Measurements from ENCODE around the gene TOR1AIP1. TPM values are rescaled to one million over a fixed set of nuclear protein-coding genes. Genes with fewer than 3 reads are reported as not detected.

TOR1AIP1 gene
- total RNA-seq, 1 donor from 2014 or later = 40.7 TPM

- no peak for TF ChIP-seq CTCF (IDR thresholded peaks at IDR 0.05; ENCODE audit: borderline replicate concordance)
- H3K9me3 ChIP-seq (replicated peaks) = no peaks in the 10 kb centered on the region
- no peaks in the 10 kb centered on the region for H3K27me3 ChIP-seq (ENCODE audit: low read depth)
- no peak overlapping the region for H3K27ac ChIP-seq (replicated peaks)
- intact Hi-C loops (cut with micrococcal nuclease) = no loop called here
- H3K36me3 ChIP-seq = peaks cover 39% of the 10 kb centered on the region
- H3K4me3 ChIP-seq = no peak overlapping the region
- DNase-seq = no peak
- no peaks in the 10 kb centered on the region for H3K4me1 ChIP-seq
These were observed 25.8 kb upstream of the TOR1AIP1 start for GRCh38 chr1:179856296-179856695.

GRCh38 chr1:179857009-179857408, 25.1 kb upstream of the TOR1AIP1 start:
- no peaks in the 10 kb centered on the region for H3K27me3 ChIP-seq (ENCODE audit: low read depth)
- intact Hi-C loops (cut with micrococcal nuclease) = no loop called here
- peaks cover 38% of the 10 kb centered on the region for H3K36me3 ChIP-seq

GRCh38 chr1:179860652-179861051, 21.4 kb upstream of the TOR1AIP1 start:
- Histone ChIP-seq H3K4me3 (no peak overlapping the region), H3K9me3 (replicated peaks) (no peaks in the 10 kb centered on the region), H3K36me3 (peaks cover 46% of the 10 kb centered on the region), H3K27me3 (ENCODE audit: low read depth) (no peaks in the 10 kb centered on the region), H3K27ac (replicated peaks) (no peak overlapping the region), H3K4me1 (peaks cover 8% of the 10 kb centered on the region)
- TF ChIP-seq CTCF (IDR thresholded peaks at IDR 0.05; ENCODE audit: borderline replicate concordance) = no peak
- intact Hi-C loops (cut with micrococcal nuclease) = no loop called here
- DNase-seq = no peak

More at GRCh38 chr1:179857009-179857408, 25.1 kb upstream of the TOR1AIP1 start:
- Histone ChIP-seq H3K9me3 (replicated peaks) (no peaks in the 10 kb centered on the region), H3K4me1 (no peaks in the 10 kb centered on the region), H3K4me3 (no peak overlapping the region), H3K27ac (replicated peaks) (no peak overlapping the region)
- no peak for DNase-seq
- no peak for TF ChIP-seq CTCF (IDR thresholded peaks at IDR 0.05; ENCODE audit: borderline replicate concordance)

- intact Hi-C loops (cut with micrococcal nuclease) = no loop called here
- no peak for TF ChIP-seq CTCF (IDR thresholded peaks at IDR 0.05; ENCODE audit: borderline replicate concordance)
- H3K4me1 ChIP-seq = peaks cover 18% of the 10 kb centered on the region
- no peak for DNase-seq
- H3K9me3 ChIP-seq (replicated peaks) = no peaks in the 10 kb centered on the region
- H3K27me3 ChIP-seq (ENCODE audit: low read depth) = no peaks in the 10 kb centered on the region
- peak overlapping the region; percentile 32 for H3K27ac ChIP-seq (replicated peaks)
- no peak overlapping the region for H3K4me3 ChIP-seq
- H3K36me3 ChIP-seq = peaks cover 47% of the 10 kb centered on the region
These were observed 16.7 kb upstream of the TOR1AIP1 start for GRCh38 chr1:179865377-179865776.

GRCh38 chr1:179866616-179867015, 15.5 kb upstream of the TOR1AIP1 start:
- TF ChIP-seq CTCF (IDR thresholded peaks at IDR 0.05; ENCODE audit: borderline replicate concordance) = no peak
- Histone ChIP-seq H3K27me3 (ENCODE audit: low read depth) (no peaks in the 10 kb centered on the region), H3K4me3 (no peak overlapping the region), H3K4me1 (peaks cover 28% of the 10 kb centered on the region), H3K36me3 (peaks cover 41% of the 10 kb centered on the region), H3K27ac (replicated peaks) (no peak overlapping the region), H3K9me3 (replicated peaks) (no peaks in the 10 kb centered on the region)
- intact Hi-C loops (cut with micrococcal nuclease) = no loop called here
- no peak for DNase-seq
